HCT116 (cell line): Measurements from ENCODE around the gene NANOS1. TPM values are rescaled to one million over a fixed set of nuclear protein-coding genes. Genes with fewer than 3 reads are reported as not detected.
A peak's percentile ranks its signal among the peaks of the same experiment; 100 is the strongest.

Experiments
- ATAC-seq: fragments of 200-7000 bp; cut with Tn5 transposase; 2 replicates; pipeline ENCODE4 v1.9.1; 2020; ENCODE audit warnings: mild to moderate bottlenecking, moderate library complexity
- BruUV-seq: library from RNA; stranded (reverse); fragments of 400-500 nt; replicated peaks from 2 replicates; lab custom pipeline; 2021; lab: Mats Ljungman, UMichigan
- CTCF ChIA-PET: fragments of 300-600 bp; sonication (Branson Sonifier 250); formaldehyde crosslinking; loops from one replicate; lab custom pipeline; 2021; ENCODE audit warnings: antibody characterized with exemption; lab: Charles Lee
- POLR2A ChIA-PET: fragments of 300-600, 350-600 bp; sonication (Branson Sonifier 250); formaldehyde crosslinking; loops from one replicate; lab custom pipeline; 2021; ENCODE audit warnings: antibody characterized with exemption; lab: Charles Lee
- RAD21 ChIA-PET, 2 experiments: fragments of 300-600 bp; sonication (Branson Sonifier 250); formaldehyde crosslinking; loops; one replicate each; lab custom pipeline; 2023; ENCODE audit warnings: low total read pairs in 2 of 2; ENCODE audit not compliant: uncharacterized antibody in 2 of 2, unreplicated experiment in 2 of 2, low non-redundant PET in 1 of 2; lab: Charles Lee
- DNase-seq: peaks from one replicate; pipeline ENCODE4 v3.0.0-alpha.2; 2010; ENCODE audit warnings: low read depth, low spot score
- H2AFZ ChIP-seq: fragments of 200-600 bp; shearing (Covaris generic), sonication (generic); 2 replicates; pipeline ENCODE4 v1.6.1; 2017; ENCODE audit warnings: low read depth, mixed run types, mixed read lengths, antibody characterized with exemption, low read length; ENCODE audit not compliant: poor library complexity, severe bottlenecking
- H3K27ac ChIP-seq: 2 replicates; pipeline ENCODE4 v1.5.1; 2012; ENCODE audit warnings: low read depth, low read length
- H3K27me3 ChIP-seq: fragments of 200-600 bp; sonication (generic); 2 replicates; pipeline ENCODE4 v1.6.1; 2016; ENCODE audit warnings: mixed run types, low read length, mixed read lengths; ENCODE audit not compliant: insufficient read depth
- H3K36me3 ChIP-seq, 2 experiments: fragments of 200-500 bp in 1 of 2; fragments of 200-600 bp in 1 of 2; sonication (Bioruptor generic) in 1 of 2; sonication (generic) in 1 of 2; 2 replicates each; pipeline versions ENCODE4 v1.5.1 to v1.6.1; 2014 to 2016; ENCODE audit warnings: low read length in 2 of 2, inconsistent platforms in 1 of 2, mixed read lengths in 1 of 2, mixed run types in 1 of 2; ENCODE audit not compliant: insufficient read depth in 2 of 2, control insufficient read depth in 1 of 2
- H3K4me1 ChIP-seq, 2 experiments: fragments of 200-600 bp in 1 of 2; sonication (generic) in 1 of 2; 2 replicates each; pipeline versions ENCODE4 v1.5.1 to v1.6.1; 2012 to 2017; ENCODE audit warnings: low read length in 2 of 2, inconsistent platforms in 1 of 2, mild to moderate bottlenecking in 1 of 2, mixed read lengths in 1 of 2, mixed run types in 1 of 2, moderate library complexity in 1 of 2; ENCODE audit not compliant: insufficient read depth in 2 of 2, control insufficient read depth in 1 of 2
- H3K4me2 ChIP-seq: fragments of 200-600 bp; sonication (generic); 2 replicates; pipeline ENCODE4 v1.6.1; 2017; ENCODE audit warnings: mixed run types, low read length, mixed read lengths
- H3K4me3 ChIP-seq, 2 experiments: fragments of 200-600 bp in 1 of 2; sonication (generic) in 1 of 2; replicated peaks in 1 of 2; 2 replicates each; pipeline ENCODE4 v1.5.1; 2011 to 2016; ENCODE audit warnings: low read length in 2 of 2, control low read depth in 1 of 2, low read depth in 1 of 2, mild to moderate bottlenecking in 1 of 2, mixed read lengths in 1 of 2, mixed run types in 1 of 2
- H3K79me2 ChIP-seq: fragments of 200-600 bp; sonication (generic); 2 replicates; pipeline ENCODE4 v1.6.1; 2017; ENCODE audit warnings: mild to moderate bottlenecking, mixed run types, low read length, moderate library complexity, mixed read lengths; ENCODE audit not compliant: insufficient read depth
- H3K9ac ChIP-seq: fragments of 200-600 bp; sonication (generic); 2 replicates; pipeline ENCODE4 v1.6.1; 2016; ENCODE audit warnings: low read length, mixed read lengths
- H3K9me2 ChIP-seq: fragments of 200-600 bp; sonication (generic), shearing (Covaris generic); 2 replicates; pipeline ENCODE4 v1.6.1; 2017; ENCODE audit warnings: mixed run types, mild to moderate bottlenecking, moderate library complexity; ENCODE audit not compliant: insufficient read depth
- H3K9me3 ChIP-seq, 2 experiments: fragments of 200-500 bp in 1 of 2; fragments of 200-600 bp in 1 of 2; sonication (Bioruptor generic) in 1 of 2; sonication (generic) in 1 of 2; 2 replicates each; pipeline ENCODE4 v1.6.1; 2014 to 2017; ENCODE audit warnings: low read length in 2 of 2, mixed read lengths in 2 of 2, inconsistent platforms in 1 of 2, low read depth in 1 of 2, mild to moderate bottlenecking in 1 of 2, mixed run types in 1 of 2, moderate library complexity in 1 of 2; ENCODE audit not compliant: control insufficient read depth in 1 of 2, insufficient read depth in 1 of 2
- H4K20me1 ChIP-seq: fragments of 200-600 bp; sonication (generic), shearing (Covaris generic); 2 replicates; pipeline ENCODE4 v1.6.1; 2017; ENCODE audit warnings: mixed run types, mild to moderate bottlenecking, moderate library complexity; ENCODE audit not compliant: insufficient read depth
- CBX3 ChIP-seq: IDR thresholded peaks from 2 replicates; pipeline ENCODE4 v1.6.1; 2012; ENCODE audit warnings: low read depth
- CEBPB ChIP-seq: IDR thresholded peaks from 2 replicates; pipeline ENCODE4 v1.6.1; 2012; ENCODE audit warnings: low read depth
- EGR1 ChIP-seq: IDR thresholded peaks from 2 replicates; pipeline ENCODE4 v1.6.1; 2012; ENCODE audit warnings: low read depth
- ELF1 ChIP-seq: IDR thresholded peaks from 2 replicates; pipeline ENCODE4 v1.6.1; 2012; ENCODE audit warnings: low read depth, borderline replicate concordance
- EZH2 ChIP-seq: fragments of 200-600 bp; sonication (generic); IDR thresholded peaks from 2 replicates; pipeline ENCODE4 v1.6.1; 2017; ENCODE audit warnings: antibody characterized with exemption, mixed run types
- EZH2phosphoT487 ChIP-seq: fragments of 200-600 bp; IDR thresholded peaks from 2 replicates; pipeline ENCODE4 v1.6.1; 2018; ENCODE audit warnings: antibody characterized with exemption, borderline replicate concordance
- FOSL1 ChIP-seq: IDR thresholded peaks from 2 replicates; pipeline ENCODE4 v1.6.1; 2012; ENCODE audit warnings: low read depth
- JUND ChIP-seq: IDR thresholded peaks from 2 replicates; pipeline ENCODE4 v1.6.1; 2012
- POLR2A ChIP-seq: IDR thresholded peaks from 2 replicates; pipeline ENCODE4 v1.7.0; 2011; ENCODE audit warnings: borderline replicate concordance; ENCODE audit not compliant: insufficient read depth, insufficient read length; ENCODE audit errors: extremely low read depth
- POLR2AphosphoS5 ChIP-seq: IDR thresholded peaks from 2 replicates; pipeline ENCODE4 v1.6.1; 2011; ENCODE audit warnings: mild to moderate bottlenecking, low read depth, low read length, moderate library complexity
- RAD21 ChIP-seq: IDR thresholded peaks from 2 replicates; pipeline ENCODE4 v1.6.1; 2012; ENCODE audit warnings: low read depth, mild to moderate bottlenecking
- SIN3A ChIP-seq: IDR thresholded peaks from 2 replicates; pipeline ENCODE4 v1.6.1; 2012; ENCODE audit warnings: low read depth
- SP1 ChIP-seq: IDR thresholded peaks from 2 replicates; pipeline ENCODE4 v1.6.1; 2012; ENCODE audit warnings: low read depth
- SRF ChIP-seq: IDR thresholded peaks from 2 replicates; pipeline ENCODE4 v1.6.1; 2012; ENCODE audit warnings: low read depth
- TCF7L2 ChIP-seq: IDR thresholded peaks from 2 replicates; pipeline ENCODE4 v1.7.0; 2011; ENCODE audit warnings: borderline replicate concordance, inconsistent platforms; ENCODE audit not compliant: insufficient read depth, insufficient read length; ENCODE audit errors: extremely low read depth
- YY1 ChIP-seq: IDR thresholded peaks from 2 replicates; pipeline ENCODE4 v1.6.1; 2011; ENCODE audit warnings: low read length, low read depth, moderate library complexity, mild to moderate bottlenecking; ENCODE audit not compliant: insufficient replicate concordance; ENCODE audit errors: extremely low read depth
- ZNF274 ChIP-seq: fragments of 200-500 bp; sonication (Bioruptor generic); IDR thresholded peaks from 2 replicates; pipeline ENCODE4 v1.6.1; 2014; ENCODE audit warnings: mild to moderate bottlenecking, low read depth, low read length, inconsistent platforms
- intact Hi-C: fragments of 100-400 bp; cut with micrococcal nuclease; formaldehyde crosslinking; loops from 2 replicates; pipeline ENCODE4 v1.10.0; 2022
- total RNA-seq: library from RNA; stranded (reverse); gene quantifications from one replicate; pipeline ENCODE4 v1.2.1, GENCODE V29; 2021; ENCODE audit not compliant: unreplicated experiment
- TF ChIP-seq, protein P1 (sequence below): IDR thresholded peaks from 2 replicates; pipeline ENCODE4 v1.6.1; 2012
- TF ChIP-seq, protein P2 (sequence below): IDR thresholded peaks from 2 replicates; pipeline ENCODE4 v1.6.1; 2012; ENCODE audit warnings: low read depth
- TF ChIP-seq, protein P3 (sequence below): IDR thresholded peaks from 2 replicates; pipeline ENCODE4 v1.6.1; 2012
- TF ChIP-seq, protein P4 (sequence below), 3 experiments: fragments of 200-600 bp in 1 of 3; sonication (generic) in 1 of 3; IDR thresholded peaks in 2 of 3; conservative IDR thresholded peaks in 1 of 3; 2 replicates each; pipeline ENCODE4 v1.5.1; 2012 to 2017; ENCODE audit warnings: low read depth in 2 of 3, low read length in 2 of 3, antibody characterized with exemption in 1 of 3, borderline replicate concordance in 1 of 3, control low read depth in 1 of 3, mild to moderate bottlenecking in 1 of 3, mixed read lengths in 1 of 3, mixed run types in 1 of 3, moderate library complexity in 1 of 3; ENCODE audit not compliant: insufficient read depth in 1 of 3

Gene NANOS1
- total RNA-seq, 1 experiment from 2014 or later = 1.5 TPM

DNA sequence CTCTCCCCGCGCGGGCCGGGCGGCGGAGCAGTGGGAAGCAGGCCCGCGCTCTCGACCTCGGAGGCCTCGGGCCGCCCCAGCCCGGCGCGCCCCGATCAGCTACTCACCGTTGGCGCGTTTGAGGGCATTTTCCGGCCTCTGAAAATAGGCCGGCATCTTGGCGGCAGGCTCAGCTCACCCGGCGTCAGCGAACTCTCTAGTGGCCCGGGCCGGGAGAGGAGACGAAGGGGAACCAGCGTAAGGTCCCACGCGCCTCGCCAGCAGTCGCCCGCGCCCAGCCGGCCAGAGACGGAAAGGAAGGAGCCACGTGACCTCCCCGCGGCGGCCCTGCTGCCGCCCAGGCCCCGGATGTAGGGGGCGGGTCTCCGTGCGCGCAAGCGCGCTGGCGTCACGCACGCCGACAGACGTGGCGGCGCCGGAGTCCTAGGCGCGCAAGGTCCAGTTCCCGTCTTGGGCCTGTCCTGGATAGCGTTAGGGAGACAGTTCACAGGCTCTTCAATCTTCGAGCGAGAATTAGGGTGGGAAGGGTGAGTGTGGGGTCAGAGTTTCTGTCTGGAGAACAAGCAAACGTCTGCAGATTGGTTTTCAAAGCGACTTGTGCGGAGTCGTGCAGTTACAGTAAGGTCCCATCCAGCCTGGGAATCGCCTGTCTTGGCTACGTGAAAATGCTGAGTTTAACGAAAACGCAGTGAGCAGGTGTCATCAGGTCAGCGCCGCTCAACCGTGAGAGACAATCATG is 51.2 kb downstream of the NANOS1 start, which contains the start of gene EIF3A:
TSS of gene EIF3A (minus strand) at position 297 of the 739 bp plus-strand sequence. CDS start at position 156, 141 bp downstream.
- ChIA-PET CTCF (no interaction called here), RAD21 (no interaction called here), POLR2A (interaction anchor here (0.9 kb wide), 1 partner anchor 51 kb away, joined by 4 read pairs; the partner anchor contains the start of gene NANOS1)
- Histone ChIP-seq H3K4me2 (peak within 1 kb of the TSS; percentile 87), H3K27ac (peak within 1 kb of the TSS; percentile 96), H3K27me3 (no peaks in the 10 kb centered on the region), H3K4me1 (peaks cover 22 to 40% of the 10 kb centered on the region in 2 experiments), H3K36me3 (peaks cover 5 to 27% of the 10 kb centered on the region in 2 experiments; a peak in 3 of 4 replicates), H4K20me1 (peaks cover 37% of the 10 kb centered on the region; the same call in 1 of the 2 replicates), H3K9me2 (no peaks in the 10 kb centered on the region), H3K79me2 (peaks cover 59% of the 10 kb centered on the region), H2AFZ (peak within 1 kb of the TSS; percentile 14), H3K9me3 (no peaks in the 10 kb centered on the region), H3K4me3 (peak within 1 kb of the TSS; percentile 83 to 98), H3K9ac (peak within 1 kb of the TSS; percentile 100)
- peak; percentile 88 for ATAC-seq
- peak; percentile 92 for DNase-seq
- no TSS peak for BruUV-seq
- intact Hi-C loops = no loop called here
- TF ChIP-seq EZH2phosphoT487 = no peak
- peak; percentile 18 for TF ChIP-seq RAD21
- TF ChIP-seq EGR1 = peak; percentile 71
- peak; percentile 67; the same call in 1 of the 2 replicates for TF ChIP-seq SP1
- TF ChIP-seq POLR2AphosphoS5 = peak; percentile 100
- TF ChIP-seq, protein P1, sequence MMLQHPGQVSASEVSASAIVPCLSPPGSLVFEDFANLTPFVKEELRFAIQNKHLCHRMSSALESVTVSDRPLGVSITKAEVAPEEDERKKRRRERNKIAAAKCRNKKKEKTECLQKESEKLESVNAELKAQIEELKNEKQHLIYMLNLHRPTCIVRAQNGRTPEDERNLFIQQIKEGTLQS = no peak
- no peak for TF ChIP-seq ELF1
- TF ChIP-seq POLR2A = peak; percentile 99
- TF ChIP-seq CBX3 = no peak; the same call in 1 of the 2 replicates
- no peak for TF ChIP-seq ZNF274
- TF ChIP-seq, protein P2, sequence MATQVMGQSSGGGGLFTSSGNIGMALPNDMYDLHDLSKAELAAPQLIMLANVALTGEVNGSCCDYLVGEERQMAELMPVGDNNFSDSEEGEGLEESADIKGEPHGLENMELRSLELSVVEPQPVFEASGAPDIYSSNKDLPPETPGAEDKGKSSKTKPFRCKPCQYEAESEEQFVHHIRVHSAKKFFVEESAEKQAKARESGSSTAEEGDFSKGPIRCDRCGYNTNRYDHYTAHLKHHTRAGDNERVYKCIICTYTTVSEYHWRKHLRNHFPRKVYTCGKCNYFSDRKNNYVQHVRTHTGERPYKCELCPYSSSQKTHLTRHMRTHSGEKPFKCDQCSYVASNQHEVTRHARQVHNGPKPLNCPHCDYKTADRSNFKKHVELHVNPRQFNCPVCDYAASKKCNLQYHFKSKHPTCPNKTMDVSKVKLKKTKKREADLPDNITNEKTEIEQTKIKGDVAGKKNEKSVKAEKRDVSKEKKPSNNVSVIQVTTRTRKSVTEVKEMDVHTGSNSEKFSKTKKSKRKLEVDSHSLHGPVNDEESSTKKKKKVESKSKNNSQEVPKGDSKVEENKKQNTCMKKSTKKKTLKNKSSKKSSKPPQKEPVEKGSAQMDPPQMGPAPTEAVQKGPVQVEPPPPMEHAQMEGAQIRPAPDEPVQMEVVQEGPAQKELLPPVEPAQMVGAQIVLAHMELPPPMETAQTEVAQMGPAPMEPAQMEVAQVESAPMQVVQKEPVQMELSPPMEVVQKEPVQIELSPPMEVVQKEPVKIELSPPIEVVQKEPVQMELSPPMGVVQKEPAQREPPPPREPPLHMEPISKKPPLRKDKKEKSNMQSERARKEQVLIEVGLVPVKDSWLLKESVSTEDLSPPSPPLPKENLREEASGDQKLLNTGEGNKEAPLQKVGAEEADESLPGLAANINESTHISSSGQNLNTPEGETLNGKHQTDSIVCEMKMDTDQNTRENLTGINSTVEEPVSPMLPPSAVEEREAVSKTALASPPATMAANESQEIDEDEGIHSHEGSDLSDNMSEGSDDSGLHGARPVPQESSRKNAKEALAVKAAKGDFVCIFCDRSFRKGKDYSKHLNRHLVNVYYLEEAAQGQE = no peak
- no peak; the same call in 1 of the 2 replicates for TF ChIP-seq JUND
- peak; percentile 97 for TF ChIP-seq SIN3A
- TF ChIP-seq CEBPB = no peak; the same call in 1 of the 2 replicates
- TF ChIP-seq TCF7L2 = peak; percentile 36
- TF ChIP-seq YY1 = peak; percentile 86
- TF ChIP-seq FOSL1 = peak; percentile 25
- TF ChIP-seq EZH2 = no peak
- TF ChIP-seq, protein P3, sequence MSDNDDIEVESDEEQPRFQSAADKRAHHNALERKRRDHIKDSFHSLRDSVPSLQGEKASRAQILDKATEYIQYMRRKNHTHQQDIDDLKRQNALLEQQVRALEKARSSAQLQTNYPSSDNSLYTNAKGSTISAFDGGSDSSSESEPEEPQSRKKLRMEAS = peak; percentile 98
- no peak; the same call in 1 of the 2 replicates for TF ChIP-seq SRF
- TF ChIP-seq, protein P4, sequence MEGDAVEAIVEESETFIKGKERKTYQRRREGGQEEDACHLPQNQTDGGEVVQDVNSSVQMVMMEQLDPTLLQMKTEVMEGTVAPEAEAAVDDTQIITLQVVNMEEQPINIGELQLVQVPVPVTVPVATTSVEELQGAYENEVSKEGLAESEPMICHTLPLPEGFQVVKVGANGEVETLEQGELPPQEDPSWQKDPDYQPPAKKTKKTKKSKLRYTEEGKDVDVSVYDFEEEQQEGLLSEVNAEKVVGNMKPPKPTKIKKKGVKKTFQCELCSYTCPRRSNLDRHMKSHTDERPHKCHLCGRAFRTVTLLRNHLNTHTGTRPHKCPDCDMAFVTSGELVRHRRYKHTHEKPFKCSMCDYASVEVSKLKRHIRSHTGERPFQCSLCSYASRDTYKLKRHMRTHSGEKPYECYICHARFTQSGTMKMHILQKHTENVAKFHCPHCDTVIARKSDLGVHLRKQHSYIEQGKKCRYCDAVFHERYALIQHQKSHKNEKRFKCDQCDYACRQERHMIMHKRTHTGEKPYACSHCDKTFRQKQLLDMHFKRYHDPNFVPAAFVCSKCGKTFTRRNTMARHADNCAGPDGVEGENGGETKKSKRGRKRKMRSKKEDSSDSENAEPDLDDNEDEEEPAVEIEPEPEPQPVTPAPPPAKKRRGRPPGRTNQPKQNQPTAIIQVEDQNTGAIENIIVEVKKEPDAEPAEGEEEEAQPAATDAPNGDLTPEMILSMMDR (IDR thresholded peaks at IDR 0.05 in 2 of 3, conservative IDR thresholded peaks at IDR 0.05 in 1 of 3; ENCODE audit: borderline replicate concordance in 1 of 3, insufficient read depth in 1 of 3, low read depth in 2 of 3, low read length in 2 of 3) = no peak
